ENCODE data around the gene TBC1D17.

TBC1D17 gene

DNA sequence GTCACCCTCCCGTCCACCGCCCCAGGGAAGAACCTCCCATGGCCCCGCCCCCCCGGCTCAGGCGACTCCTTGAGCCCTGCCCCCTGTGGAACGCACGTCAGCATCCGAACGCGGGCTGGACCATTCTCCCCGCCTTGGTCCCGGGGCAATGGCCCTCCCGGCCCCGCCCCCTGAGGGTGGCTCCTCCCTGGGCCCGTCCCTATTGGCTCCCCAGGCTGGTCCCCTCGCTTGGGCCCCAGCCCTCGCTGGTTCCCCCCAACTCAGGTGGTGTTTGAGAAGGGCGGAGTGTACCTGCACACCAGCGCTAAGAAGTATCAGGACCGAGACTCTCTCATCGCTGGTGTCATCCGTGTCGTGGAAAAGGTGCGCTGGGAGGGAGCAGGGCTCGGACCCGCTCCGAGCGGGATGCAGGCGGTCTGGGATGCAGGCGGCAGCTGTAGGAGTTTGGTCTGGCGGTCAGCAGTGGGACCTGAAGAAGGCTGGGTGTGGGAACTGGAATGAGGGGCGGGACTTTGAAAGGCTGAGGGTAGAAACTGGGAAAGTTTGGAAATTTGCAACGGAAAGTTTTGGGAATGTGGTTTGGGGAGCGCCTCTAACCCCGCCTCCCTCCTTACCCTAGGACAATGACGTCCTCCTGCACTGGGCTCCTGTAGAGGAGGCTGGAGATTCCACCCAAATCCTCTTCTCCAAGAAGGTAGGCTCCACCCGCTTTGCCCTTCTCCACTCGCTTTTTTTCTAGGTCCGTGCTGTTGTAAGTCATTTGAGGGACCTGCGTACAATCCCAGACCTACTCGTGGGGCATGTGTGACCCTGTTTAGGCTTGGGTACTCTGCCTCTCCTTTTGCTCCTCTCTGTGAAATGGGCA, 609 bp downstream of the TBC1D17 start:
- DNase-seq (ENCODE audit: low read depth) = peak; percentile 94

DNA sequence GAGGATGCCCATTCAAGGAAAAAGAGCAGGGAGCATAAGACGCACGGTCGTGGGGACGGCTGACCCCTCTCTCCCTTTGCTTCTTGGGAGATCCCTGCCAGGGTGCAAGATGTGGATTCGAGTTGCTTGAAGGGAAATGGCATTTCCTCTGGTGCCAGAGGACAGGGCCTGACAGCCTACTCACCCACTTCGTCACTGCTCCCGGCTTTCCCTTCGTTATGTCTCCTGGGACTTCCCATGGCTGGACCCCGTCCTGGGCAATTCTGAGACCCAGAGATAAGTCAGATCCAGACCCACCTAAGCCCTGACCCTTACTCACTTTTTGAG, 1.2 kb downstream of the TBC1D17 start:
- no peak for DNase-seq (ENCODE audit: low read depth)

DNA sequence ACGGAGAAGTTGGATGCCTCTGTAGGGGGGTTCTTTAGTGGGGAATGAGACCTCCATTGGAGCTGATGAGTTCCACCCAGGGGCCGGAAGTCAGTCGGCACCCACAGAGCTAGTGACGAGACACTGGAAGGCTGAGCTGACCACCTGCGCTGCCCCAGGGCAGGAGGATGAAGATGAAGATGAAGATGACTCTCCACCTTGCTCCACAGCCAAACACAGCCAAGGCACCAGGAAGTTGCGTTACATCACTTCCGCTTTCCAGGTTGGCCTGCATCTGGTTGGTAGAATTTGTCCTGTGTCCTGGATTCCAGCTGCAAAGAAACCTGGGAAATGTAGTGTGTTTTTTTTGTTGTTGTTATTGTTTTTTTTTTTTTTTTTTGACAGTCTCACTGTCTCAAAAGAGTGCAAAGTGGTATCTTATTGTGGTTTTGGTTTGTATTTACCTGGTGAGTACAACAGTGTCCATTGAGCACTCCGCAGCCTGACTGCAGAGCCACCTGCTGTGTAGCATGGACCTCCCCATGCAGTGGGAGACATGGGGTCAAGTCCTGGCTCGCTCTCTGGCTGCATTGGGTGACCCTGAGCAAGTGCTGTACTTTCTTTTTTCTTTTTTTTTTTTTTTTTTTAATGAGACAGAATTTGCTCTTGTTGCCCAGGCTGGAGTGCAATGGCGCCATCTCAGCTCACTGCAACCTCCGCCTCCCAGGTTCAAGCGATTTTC, 1.9 kb downstream of the TBC1D17 start:
- no peak for DNase-seq (ENCODE audit: low read depth)

DNA sequence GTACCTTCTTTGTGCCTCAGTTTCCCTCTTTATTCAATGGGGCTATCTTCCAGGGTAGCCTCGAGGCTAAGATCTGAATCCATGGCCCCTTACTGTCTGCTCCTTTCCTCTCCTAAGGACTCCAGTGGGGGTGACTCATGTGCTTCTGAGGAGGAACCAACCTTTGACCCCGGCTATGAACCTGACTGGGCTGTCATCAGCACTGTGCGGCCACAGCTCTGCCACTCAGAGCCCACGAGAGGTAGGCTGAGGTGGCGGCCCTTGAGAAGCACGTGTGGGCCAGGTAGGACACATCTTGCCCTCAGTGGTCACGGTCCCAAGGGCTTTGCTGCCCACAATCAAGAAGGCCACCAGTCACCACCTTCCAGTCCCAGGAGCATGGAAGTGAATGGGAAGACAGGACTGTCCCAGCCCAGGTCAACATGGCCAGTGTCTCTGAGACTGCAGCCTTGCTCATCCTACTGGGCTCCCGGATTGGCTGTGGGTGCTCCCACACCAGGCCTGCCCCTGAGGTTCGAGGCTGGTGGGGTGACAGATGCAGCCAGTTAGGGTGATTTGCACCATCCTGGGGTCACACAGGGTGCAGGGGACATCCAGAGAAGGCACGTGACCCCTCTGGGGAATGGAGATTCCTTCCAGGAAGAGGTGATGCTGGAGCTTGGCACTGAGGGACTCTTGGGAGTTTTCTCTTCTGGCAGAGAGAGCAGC, 2.8 kb downstream of the TBC1D17 start:
- DNase-seq (ENCODE audit: low read depth) = no peak

DNA sequence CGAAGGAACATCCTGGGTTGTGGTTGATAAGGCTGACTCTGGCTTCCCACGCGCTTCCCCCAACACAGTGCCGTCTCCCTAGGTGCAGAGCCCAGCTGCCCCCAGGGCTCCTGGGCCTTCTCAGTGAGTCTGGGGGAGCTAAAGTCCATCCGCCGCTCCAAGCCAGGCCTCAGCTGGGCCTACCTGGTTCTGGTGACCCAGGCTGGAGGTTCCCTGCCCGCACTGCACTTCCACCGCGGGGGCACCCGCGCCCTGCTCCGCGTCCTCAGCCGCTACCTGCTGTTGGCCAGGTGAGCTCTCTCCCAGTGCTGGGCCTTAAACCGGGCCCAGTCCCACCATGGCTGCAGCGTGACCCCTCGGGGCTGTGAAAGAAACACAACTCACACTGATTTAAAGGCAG, 3.7 kb downstream of the TBC1D17 start:
- DNase-seq (ENCODE audit: low read depth) = no peak

DNA sequence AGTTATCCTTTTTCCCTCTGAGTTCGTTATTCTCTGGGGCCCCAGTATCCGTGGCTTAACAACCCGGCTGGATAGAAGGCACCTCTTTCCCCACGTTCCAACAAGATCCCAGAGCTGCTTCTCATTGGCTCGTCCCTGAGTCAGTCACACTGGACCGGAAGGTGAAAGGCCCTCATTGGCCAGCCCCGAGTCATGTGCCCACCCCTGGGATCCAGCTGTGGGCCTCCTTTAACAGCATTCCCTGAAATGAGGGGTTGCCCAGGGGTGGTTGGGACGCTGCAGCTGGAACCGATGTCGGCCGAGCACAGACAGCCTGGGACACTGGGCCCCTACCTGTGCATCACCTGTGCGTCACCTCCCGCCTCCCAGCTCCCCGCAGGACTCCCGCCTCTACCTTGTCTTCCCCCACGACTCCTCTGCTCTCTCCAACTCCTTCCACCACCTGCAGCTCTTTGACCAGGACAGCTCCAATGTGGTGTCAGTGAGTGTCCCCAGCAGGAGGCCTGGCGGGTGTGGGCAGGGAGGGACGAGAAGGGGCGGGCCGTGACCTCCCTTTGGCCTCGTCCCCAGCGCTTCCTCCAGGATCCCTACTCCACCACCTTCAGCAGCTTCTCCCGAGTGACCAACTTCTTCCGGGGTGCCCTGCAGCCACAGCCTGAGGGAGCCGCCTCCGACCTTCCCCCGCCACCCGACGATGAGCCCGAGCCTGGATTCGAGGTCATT, 4.3 kb downstream of the TBC1D17 start:
- no peak for DNase-seq (ENCODE audit: low read depth)

DNA sequence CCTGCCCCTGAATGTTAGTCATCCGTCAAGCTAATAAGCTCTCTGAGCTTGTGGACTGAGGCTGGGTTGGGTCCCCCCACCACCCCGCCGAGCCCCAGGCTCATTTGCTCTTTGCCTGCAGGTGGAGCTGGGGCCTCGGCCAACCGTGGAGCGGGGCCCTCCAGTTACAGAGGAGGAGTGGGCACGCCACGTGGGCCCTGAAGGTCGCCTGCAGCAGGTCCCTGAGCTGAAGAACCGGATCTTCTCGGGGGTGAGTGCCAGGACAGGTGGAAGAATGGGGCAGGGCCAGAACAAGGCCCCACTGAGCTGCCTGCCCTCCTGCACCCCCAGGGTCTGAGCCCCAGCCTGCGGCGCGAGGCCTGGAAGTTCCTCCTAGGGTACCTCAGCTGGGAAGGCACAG, 5.1 kb downstream of the TBC1D17 start:
- no peak for DNase-seq (ENCODE audit: low read depth)

DNA sequence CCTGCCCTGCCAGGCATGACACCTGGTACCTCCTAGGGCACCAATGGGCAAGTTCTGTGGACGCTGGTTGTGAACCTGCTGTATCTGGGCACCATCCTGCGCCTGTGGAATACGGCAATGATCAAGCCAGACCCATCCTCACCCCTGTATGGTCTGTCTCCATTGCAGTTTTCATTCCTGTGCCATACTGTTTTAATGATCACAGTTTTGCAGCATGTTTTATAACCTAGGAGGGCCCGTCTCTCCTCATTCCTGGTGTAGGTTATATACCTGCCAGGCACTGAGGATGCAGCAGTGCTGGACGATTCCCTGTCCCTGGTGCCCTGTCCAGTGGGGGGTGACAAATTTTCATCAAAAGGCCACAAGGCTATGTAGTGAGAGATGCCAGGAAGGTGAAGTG, 5.6 kb downstream of the TBC1D17 start:
- no peak for DNase-seq (ENCODE audit: low read depth)

DNA sequence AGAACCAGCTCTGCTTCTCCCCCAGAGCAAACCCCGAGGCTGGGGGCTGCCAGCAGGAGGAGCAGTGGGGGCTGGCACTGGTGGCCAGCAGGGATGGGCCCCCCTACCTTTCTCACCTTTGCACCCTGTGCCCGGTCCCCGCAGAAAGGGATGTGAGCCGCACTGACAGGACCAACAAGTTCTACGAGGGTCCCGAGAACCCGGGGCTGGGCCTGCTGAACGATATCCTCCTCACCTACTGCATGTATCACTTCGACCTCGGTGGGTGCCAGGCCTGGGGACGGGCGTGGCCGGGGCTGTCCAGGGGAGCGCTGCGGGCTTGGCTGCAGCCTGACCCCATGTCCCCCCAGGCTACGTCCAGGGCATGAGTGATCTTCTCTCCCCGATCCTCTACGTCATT, 6.6 kb downstream of the TBC1D17 start:
- no peak for DNase-seq (ENCODE audit: low read depth)

DNA sequence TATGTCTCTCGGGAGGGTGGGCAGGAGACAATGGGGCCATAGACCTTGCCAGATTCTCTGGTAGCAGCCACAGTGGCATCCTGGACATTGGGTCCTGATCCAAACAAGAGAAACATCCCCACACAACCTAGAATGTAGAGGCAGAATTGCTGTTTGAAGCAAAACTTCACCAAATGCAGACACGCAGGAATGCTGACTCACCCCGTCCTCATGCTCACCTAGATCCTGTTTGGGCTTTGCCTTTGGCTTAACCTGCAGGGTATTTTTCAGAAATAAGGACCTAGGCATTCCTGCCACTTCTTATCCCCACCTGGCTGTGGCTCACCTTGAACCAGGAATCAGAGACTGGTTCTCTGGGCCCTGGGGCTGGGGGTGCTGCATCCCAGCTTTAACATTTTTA, 7.3 kb downstream of the TBC1D17 start:
- no peak for DNase-seq (ENCODE audit: low read depth)

DNA sequence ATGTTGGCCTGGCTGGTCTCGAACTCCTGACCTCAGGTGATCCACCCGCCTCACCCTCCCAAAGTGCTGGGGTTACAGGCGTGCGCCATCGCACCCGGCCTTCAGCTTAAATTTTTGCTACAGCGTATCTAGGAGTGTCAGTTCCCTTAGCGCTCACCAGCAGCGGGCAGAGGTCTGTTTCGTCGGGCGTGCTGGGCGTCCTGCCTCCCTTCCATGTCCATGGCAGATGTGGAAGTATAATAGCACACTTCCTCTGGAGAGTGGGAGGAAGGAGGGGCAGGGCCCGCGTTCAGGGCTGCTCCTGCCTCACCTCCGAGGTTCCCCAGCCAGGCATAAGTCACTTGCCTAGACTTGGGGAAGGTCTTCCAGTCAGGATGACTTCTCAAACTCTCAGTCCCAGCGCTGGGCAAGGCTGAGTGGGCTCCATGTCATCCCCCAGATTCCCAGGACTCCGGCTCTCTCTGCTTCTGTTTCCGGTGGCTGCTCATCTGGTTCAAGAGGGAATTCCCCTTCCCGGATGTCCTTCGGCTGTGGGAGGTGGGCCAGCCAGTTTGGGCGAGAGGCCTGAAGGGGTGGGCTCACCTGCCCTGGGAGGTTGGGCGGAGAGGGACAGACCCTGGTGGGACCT, 9.6 kb downstream of the TBC1D17 start:
- no peak for DNase-seq (ENCODE audit: low read depth)

DNA sequence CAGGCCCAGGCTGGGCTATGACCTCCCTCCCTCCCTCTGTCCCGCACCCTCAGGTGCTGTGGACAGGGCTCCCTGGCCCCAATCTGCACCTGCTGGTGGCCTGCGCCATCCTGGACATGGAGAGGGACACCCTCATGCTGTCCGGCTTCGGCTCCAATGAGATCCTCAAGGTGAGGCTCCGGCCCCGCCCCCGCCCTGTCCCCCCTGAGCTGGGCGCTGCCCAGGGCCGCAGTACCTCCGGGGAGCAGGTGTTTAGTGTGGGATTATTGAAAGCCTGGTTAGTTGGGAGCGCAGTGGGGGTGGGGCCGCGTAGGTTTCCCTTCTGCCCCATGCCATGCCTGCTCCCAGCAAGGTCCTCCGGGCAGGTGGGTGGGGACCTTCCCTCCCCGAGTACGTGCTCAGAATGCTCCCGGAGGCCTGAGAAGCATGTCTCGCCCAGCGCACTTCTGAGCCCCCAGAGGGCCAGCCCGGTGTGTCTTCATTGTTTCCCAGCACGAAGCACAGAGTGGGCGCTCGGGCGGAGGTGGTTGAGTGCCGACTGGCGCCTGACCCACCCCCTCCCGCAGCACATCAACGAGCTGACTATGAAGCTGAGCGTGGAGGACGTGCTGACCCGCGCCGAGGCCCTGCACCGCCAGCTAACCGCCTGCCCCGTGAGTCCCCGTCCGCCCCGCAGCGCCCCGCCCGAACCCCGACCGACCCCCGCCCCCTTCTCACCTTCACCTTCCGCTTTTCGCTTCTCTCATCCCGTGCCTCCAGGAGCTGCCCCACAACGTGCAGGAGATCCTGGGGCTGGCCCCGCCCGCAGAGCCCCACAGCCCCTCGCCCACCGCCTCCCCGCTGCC, 10.4 kb downstream of the TBC1D17 start:
- no peak for DNase-seq (ENCODE audit: low read depth)

DNA sequence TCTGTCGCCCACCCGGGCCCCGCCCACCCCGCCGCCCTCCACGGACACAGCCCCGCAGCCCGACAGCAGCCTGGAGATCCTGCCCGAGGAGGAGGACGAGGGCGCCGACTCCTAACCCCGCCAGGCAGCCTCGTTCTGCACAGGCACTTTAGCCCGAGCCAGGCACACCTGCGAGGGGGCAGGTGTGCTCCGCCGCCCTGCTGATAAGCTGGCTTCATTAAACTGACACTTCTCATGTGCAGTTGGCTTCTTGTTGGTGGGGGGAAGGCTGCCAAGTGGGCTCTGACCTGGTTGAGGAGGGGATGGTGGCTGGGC, 11.0 kb downstream of the TBC1D17 start:
- DNase-seq (ENCODE audit: low read depth) = no peak

DNA sequence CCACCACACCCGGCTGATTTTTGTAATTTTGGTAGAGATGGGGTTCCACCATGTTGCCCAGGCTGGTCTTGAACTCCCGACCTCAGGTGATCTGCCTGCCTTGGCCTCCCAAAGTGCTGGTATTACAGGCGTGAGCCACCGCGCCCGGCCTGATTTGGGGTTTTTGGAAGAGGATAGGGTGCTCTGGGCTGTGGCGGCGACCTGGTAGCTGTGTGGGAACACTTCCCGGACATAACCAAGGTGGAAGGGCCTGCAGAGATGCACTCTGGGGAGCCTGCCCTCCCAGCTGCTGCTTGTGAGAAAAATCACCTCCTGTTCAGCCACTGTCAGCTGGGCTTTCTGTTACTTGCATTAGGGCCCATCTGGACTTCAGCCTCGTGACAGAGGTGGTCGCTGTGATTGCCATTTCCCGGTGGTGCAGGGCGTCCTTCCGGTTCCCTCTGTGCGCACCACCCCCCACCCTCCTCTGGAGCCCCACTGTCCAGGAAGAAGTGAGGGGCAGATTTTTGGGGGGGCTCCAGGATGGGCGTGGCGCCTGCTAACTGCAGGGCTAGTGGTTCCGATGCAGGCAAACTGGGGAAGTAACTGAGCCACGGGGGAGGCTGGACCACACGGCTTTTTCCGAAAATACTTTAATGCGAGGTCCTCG, 11.7 kb downstream of the TBC1D17 start:
- no peak for DNase-seq (ENCODE audit: low read depth)

DNA sequence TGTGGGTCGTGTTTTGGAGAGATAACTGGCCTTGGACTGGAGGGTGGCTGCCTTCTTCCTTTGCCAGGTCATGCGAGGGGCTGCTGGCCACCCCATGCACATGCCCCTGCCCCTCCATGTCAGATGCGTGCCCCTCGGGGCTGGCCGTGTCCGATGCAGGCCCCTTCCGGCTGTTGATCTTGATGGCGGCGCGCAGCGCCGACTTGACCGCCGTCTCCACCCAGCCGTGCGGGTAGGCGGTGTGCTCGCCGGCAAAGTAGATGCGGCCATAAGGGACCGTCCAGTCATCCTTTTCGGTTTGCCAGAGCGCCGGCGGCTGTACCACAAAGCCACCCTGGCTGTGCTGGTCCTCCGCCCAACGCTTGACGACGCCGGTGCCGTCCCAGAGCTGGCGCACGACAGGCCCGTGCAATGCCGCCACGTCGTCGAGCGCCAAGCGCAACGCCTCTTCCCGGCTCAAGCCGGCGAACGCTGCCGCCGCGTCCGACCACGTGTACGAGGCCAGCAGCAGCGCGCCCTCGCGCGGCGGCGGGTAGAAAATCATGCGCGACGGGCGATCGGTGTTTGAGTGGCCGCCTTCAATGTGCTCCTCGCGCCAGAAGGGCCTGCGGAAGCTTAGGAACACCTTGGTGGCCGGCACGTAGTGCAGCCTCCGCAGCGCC, 12.3 kb downstream of the TBC1D17 start:
- peak; percentile 48 for DNase-seq (ENCODE audit: low read depth)

DNA sequence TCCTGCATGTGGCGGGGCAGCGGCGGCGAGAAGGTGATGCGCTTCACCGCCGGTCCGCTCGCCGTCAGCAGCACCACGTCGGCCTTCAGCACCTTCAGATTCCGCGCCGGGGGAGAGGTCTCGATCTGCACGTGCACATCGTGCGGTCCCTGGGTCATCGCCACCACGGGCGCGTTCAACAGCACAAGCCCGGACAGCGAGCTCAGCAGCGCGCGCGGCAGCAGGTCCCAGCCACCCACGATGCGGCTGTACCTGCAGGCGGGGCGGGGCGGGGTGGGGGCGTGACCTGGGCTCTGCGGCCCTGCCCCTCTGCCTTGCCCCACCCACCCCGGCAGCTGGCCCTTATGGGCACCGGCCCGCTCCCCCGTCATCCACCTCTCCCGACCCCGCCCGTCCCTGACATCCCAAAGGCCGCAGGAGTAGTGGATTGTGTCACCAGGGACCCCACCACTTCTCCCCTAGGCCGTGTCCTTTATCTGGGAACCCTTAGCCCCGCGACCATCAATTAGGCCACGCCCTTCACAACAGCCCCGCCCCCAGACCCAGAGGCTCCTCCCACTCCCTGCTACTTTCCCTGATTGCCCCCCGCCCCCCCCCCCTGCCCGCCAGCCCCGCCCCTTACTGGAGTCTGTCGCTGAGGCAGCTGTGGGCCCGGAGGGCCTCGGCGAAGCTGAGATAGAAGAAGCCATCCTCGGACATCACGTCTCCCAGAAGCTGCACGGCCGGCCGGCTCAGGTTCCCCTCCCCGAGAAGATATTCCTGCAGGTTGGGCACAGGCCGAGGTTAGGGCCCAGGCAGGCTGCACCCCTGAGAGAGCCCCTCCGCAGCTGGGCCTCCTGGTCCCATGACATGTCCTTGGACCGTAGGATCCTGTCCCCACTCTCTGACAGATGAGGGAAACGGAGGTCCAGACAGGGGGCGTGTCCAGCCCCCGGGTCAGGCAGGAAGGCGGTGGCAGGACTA, 13.1 kb downstream of the TBC1D17 start:
- peak; percentile 60 for DNase-seq (ENCODE audit: low read depth)

DNA sequence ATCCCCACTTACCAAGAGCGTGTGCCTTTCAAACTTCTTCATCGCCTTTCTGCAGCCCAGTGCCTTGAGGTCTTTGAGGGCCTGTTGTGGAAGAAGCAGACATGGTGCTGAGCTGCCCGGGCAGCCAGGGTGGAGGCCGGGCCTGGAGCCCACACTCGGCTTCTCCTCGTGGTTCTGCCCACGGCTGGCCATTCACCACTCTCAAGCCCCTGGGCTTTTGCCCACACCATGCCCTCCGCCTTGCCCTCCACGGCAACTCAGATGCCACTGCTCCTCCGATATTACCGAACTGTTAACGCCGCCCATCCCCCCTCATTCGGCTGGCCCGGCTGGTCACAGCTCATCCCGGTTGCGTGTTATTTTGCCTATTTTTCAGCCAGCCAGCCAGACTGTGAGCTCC, 13.9 kb downstream of the TBC1D17 start:
- no peak for DNase-seq (ENCODE audit: low read depth)

DNA sequence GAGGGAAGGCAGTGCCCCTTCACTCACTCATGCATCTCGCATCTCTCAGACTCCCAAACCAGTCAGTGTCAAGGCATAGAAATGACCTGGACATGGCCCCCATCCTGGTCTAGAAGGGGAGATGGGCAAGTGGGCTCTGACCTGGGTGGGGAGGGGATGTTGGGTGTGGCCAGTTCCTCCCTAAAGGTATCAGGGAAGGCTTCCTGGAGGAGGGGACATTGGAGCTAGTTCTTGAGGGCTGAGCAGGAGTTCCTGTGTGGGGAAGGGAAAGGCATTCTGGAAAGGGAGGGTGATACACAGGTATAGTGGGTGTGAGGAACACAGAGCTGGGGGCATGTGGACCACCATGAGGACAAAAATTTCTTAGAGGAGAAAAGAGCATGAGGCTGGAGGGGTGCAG, 15.2 kb downstream of the TBC1D17 start:
- no peak for DNase-seq (ENCODE audit: low read depth)

All from stimulated activated CD8-positive, alpha-beta memory T cell treated with anti-CD3 and anti-CD28 coated beads, Interleukin-12 subunit alpha, Interleukin-12 subunit beta, amount 100 ng/mL, for 4 hours (primary cell).